ENCODE measurements around the gene ZNF488. TPM values are rescaled to one million over a fixed set of nuclear protein-coding genes. Genes with fewer than 3 reads are reported as not detected.

The ZNF488 gene
- polyA plus RNA-seq, 1 of the 3 experiments (the other 2 are of a cell fraction), result 0.59 TPM

DNA sequence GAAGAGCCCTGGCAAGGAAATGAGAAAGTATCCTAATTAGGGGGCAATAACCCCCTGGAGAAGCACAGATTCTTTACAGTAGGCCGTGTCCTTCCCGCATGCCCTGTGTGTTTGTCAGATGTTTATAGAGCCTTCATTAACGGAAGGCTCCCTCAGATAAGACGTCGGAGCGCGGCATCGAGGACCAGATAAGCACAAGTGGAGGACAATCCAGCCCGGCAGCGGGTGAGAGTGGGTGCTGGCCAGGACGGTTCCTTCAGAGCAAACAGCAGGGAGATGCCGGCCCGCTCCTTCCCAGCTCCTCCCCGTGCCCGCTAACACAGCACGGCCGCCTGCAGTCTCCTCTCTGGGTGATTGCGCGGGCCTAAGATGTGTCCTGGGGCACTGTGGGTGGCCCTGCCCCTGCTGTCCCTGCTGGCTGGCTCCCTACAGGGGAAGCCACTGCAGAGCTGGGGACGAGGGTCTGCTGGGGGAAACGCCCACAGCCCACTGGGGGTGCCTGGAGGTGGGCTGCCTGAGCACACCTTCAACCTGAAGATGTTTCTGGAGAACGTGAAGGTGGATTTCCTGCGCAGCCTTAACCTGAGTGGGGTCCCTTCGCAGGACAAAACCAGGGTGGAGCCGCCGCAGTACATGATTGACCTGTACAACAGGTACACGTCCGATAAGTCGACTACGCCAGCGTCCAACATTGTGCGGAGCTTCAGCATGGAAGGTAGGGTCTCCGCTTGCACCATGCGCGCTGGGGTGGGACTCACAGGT, 61.6 kb downstream of the ZNF488 start, which contains the start of gene GDF2:
Gene GDF2, plus strand, starts transcription at position 155 of the 762 bp plus-strand sequence. Its CDS starts 215 bp downstream, at position 370.
- Histone ChIP-seq H3K36me3 (replicated peaks in 1 of 2; ENCODE audit: control insufficient read depth in 1 of 2, insufficient read depth in 2 of 2, low read length in 1 of 2) (no peaks in the 10 kb centered on the region), H3K4me3 (ENCODE audit: low read depth in 2 of 2, low read length in 1 of 2) (no peak within 1 kb of the TSS), H3K4me1 (ENCODE audit: control insufficient read depth in 1 of 2, insufficient read depth in 2 of 2, low read depth in 1 of 2, low read length in 1 of 2) (peaks cover 0 to 16% of the 10 kb centered on the region in 2 experiments; a peak in 1 of 4 replicates), H3K27ac (ENCODE audit: low read depth in 2 of 2, low read length in 1 of 2) (no peak within 1 kb of the TSS), H3K9me3 (no peaks in the 10 kb centered on the region), H4K20me1 (ENCODE audit: insufficient read depth) (no peaks in the 10 kb centered on the region), H2AFZ (ENCODE audit: low read depth) (no peak within 1 kb of the TSS), H3K79me2 (ENCODE audit: insufficient read depth) (no peaks in the 10 kb centered on the region), H3K9me2 (no peaks in the 10 kb centered on the region), H3K9ac (no peak within 1 kb of the TSS), H3F3A (replicated peaks; ENCODE audit: insufficient read depth) (no peaks in the 10 kb centered on the region), H3K4me2 (no peak within 1 kb of the TSS), H3K27me3 (ENCODE audit: insufficient read depth) (peaks cover 6% of the 10 kb centered on the region; the same call in 1 of the 2 replicates)
- no peak for TF ChIP-seq RFX5 (IDR thresholded peaks at IDR 0.05; ENCODE audit: low read length)
- TF ChIP-seq NFIC (IDR thresholded peaks at IDR 0.05; ENCODE audit: borderline replicate concordance), result no peak
- no peak for TF ChIP-seq FOSL2 (IDR thresholded peaks at IDR 0.05; ENCODE audit: borderline replicate concordance, low read depth)
- TF ChIP-seq NRF1 (IDR thresholded peaks at IDR 0.05; ENCODE audit: low read depth, low read length), result no peak
- TF ChIP-seq, protein P1, sequence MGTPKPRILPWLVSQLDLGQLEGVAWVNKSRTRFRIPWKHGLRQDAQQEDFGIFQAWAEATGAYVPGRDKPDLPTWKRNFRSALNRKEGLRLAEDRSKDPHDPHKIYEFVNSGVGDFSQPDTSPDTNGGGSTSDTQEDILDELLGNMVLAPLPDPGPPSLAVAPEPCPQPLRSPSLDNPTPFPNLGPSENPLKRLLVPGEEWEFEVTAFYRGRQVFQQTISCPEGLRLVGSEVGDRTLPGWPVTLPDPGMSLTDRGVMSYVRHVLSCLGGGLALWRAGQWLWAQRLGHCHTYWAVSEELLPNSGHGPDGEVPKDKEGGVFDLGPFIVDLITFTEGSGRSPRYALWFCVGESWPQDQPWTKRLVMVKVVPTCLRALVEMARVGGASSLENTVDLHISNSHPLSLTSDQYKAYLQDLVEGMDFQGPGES (IDR thresholded peaks at IDR 0.05; ENCODE audit: low read depth, low read length), result no peak
- DNase-seq, result no peak
- ChIA-PET POLR2A (no interaction called here), CTCF (interaction anchor here (0.7 to 2.5 kb wide), 5 partner anchors 10 to 298 kb away, joined by 3 to 17 read pairs (median 7); no protein-coding TSS in a partner anchor)
- WGBS (ENCODE audit: low lambda C conversion rate), result 76% methylated on average over 15 of the region's 35 CpGs

DNA sequence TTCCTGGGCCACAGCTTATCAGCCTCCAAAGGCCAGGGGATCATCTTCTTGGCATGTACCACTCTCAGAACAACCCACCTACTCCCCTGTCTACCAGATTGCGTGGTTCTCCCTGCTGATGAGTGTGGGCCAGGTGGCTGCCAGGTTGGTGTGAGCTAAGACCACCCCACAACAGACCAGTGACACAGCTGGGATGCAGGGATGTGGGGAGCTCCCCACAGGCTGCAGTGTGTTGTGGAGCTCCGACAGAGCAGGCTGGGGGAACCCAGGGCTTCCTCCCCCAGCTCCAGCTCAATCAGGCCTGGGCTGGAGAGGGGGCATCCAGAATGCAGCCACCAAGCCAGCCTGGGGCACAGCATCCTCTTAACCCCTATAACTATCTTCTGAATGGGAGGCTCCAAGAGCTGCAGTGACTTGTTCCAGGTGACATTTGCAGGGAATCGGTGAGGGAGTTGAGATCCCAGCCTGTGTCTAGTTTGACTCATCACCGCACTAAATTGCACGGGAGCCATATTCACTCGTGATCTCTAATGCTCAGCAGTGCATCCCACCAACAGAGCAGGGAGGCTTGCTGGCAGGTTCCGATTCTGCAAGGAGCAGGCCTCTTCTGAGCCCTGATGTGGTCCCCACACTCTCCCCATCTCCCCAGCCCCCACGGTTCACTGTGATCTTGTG, 62.4 kb downstream of the ZNF488 start:
- no peak for TF ChIP-seq FOSL2 (IDR thresholded peaks at IDR 0.05; ENCODE audit: borderline replicate concordance, low read depth)
- no peak for TF ChIP-seq CHD2 (IDR thresholded peaks at IDR 0.05; ENCODE audit: low read length, partially characterized antibody)
- TF ChIP-seq FOXJ3 (CRISPR knock-in tag; IDR thresholded peaks at IDR 0.05), result no peak
- TF ChIP-seq SIN3A (IDR thresholded peaks at IDR 0.05; ENCODE audit: borderline replicate concordance, low read depth, low read length), result no peak
- TF ChIP-seq, protein P2, sequence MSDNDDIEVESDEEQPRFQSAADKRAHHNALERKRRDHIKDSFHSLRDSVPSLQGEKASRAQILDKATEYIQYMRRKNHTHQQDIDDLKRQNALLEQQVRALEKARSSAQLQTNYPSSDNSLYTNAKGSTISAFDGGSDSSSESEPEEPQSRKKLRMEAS (IDR thresholded peaks at IDR 0.05; ENCODE audit: low read depth), result no peak
- no peak for TF ChIP-seq YY1 (IDR thresholded peaks at IDR 0.05; ENCODE audit: low read depth)
- TF ChIP-seq POLR2AphosphoS5 (IDR thresholded peaks at IDR 0.05; ENCODE audit: low read depth, low read length), result no peak
- TF ChIP-seq TAF1 (IDR thresholded peaks at IDR 0.05; ENCODE audit: borderline replicate concordance, low read depth, low read length), result no peak
- TF ChIP-seq TEAD4 (IDR thresholded peaks at IDR 0.05; ENCODE audit: borderline replicate concordance, insufficient read depth), result no peak
- no peak for TF ChIP-seq GABPA (IDR thresholded peaks at IDR 0.05; ENCODE audit: low read depth)
- TF ChIP-seq EP300 (IDR thresholded peaks at IDR 0.05; ENCODE audit: borderline replicate concordance in 1 of 2, low read depth in 1 of 2, low read length in 1 of 2), result no peak
- TF ChIP-seq, protein P1 (IDR thresholded peaks at IDR 0.05; ENCODE audit: low read depth, low read length), result no peak
- TF ChIP-seq, protein P3, sequence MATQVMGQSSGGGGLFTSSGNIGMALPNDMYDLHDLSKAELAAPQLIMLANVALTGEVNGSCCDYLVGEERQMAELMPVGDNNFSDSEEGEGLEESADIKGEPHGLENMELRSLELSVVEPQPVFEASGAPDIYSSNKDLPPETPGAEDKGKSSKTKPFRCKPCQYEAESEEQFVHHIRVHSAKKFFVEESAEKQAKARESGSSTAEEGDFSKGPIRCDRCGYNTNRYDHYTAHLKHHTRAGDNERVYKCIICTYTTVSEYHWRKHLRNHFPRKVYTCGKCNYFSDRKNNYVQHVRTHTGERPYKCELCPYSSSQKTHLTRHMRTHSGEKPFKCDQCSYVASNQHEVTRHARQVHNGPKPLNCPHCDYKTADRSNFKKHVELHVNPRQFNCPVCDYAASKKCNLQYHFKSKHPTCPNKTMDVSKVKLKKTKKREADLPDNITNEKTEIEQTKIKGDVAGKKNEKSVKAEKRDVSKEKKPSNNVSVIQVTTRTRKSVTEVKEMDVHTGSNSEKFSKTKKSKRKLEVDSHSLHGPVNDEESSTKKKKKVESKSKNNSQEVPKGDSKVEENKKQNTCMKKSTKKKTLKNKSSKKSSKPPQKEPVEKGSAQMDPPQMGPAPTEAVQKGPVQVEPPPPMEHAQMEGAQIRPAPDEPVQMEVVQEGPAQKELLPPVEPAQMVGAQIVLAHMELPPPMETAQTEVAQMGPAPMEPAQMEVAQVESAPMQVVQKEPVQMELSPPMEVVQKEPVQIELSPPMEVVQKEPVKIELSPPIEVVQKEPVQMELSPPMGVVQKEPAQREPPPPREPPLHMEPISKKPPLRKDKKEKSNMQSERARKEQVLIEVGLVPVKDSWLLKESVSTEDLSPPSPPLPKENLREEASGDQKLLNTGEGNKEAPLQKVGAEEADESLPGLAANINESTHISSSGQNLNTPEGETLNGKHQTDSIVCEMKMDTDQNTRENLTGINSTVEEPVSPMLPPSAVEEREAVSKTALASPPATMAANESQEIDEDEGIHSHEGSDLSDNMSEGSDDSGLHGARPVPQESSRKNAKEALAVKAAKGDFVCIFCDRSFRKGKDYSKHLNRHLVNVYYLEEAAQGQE (IDR thresholded peaks at IDR 0.05; ENCODE audit: low read depth, low read length), result no peak
- DNase-seq, result no peak
- ChIA-PET POLR2A (no interaction called here), CTCF (interaction anchor here (1.2 to 2.1 kb wide), 2 partner anchors 9 to 297 kb away, joined by 4 to 7 read pairs; no protein-coding TSS in a partner anchor)
- H3F3A ChIP-seq (replicated peaks; ENCODE audit: insufficient read depth), result no peaks in the 10 kb centered on the region
- no peak overlapping the region for H2AFZ ChIP-seq (ENCODE audit: low read depth)
- H3K4me3 ChIP-seq (ENCODE audit: low read depth in 2 of 2, low read length in 1 of 2), result no peak overlapping the region
- no peak overlapping the region for H3K4me2 ChIP-seq
- H3K9ac ChIP-seq, result no peak overlapping the region
- peaks cover 0 to 17% of the 10 kb centered on the region in 2 experiments; a peak in 1 of 4 replicates for H3K4me1 ChIP-seq (ENCODE audit: control insufficient read depth in 1 of 2, insufficient read depth in 2 of 2, low read depth in 1 of 2, low read length in 1 of 2)
- 17% methylated on average over 4 of the region's 8 CpGs for WGBS (ENCODE audit: low lambda C conversion rate)
- H3K9me3 ChIP-seq, result no peaks in the 10 kb centered on the region
- H3K9me2 ChIP-seq, result no peaks in the 10 kb centered on the region
- H3K36me3 ChIP-seq (replicated peaks in 1 of 2; ENCODE audit: control insufficient read depth in 1 of 2, insufficient read depth in 2 of 2, low read length in 1 of 2), result no peaks in the 10 kb centered on the region
- H3K79me2 ChIP-seq (ENCODE audit: insufficient read depth), result no peaks in the 10 kb centered on the region
- H3K27ac ChIP-seq (ENCODE audit: low read depth in 2 of 2, low read length in 1 of 2), result no peak overlapping the region
- H3K27me3 ChIP-seq (ENCODE audit: insufficient read depth), result peaks cover 6% of the 10 kb centered on the region; the same call in 1 of the 2 replicates
- H4K20me1 ChIP-seq (ENCODE audit: insufficient read depth), result no peaks in the 10 kb centered on the region
